Naive thymus-derived CD4-positive, alpha-beta T cell (primary cell): ENCODE results near the gene NEUROG2. TPM values are rescaled to one million over a fixed set of nuclear protein-coding genes. Genes with fewer than 3 reads are reported as not detected.
A peak's percentile ranks its signal among the peaks of the same experiment; 100 is the strongest.

Source experiments
- ATAC-seq: fragments of 150-1000 bp; cut with Tn5 transposase; 2 replicates; pipeline ENCODE4 v1.10.0; 2021; ENCODE audit warnings: mild to moderate bottlenecking, moderate library complexity
- CTCF ChIA-PET: fragments of 350-600 bp; sonication (Branson Sonifier 250); formaldehyde crosslinking; loops from one replicate; lab custom pipeline; 2021; ENCODE audit warnings: antibody characterized with exemption; lab: Charles Lee
- POLR2A ChIA-PET: fragments of 350-600 bp; sonication (Branson Sonifier 250); formaldehyde crosslinking; loops from one replicate; lab custom pipeline; 2021; ENCODE audit warnings: antibody characterized with exemption, inconsistent platforms; lab: Charles Lee
- DNase-seq, 9 donors: peaks; one replicate each; pipeline versions ENCODE4 v3.0.0 to v3.0.0-alpha.2; 2020 to 2022; ENCODE audit warnings: mixed read lengths in 1 of 9
- H3K27ac ChIP-seq: one replicate; pipeline ENCODE4 v1.7.0; 2013; ENCODE audit warnings: mild to moderate bottlenecking, low read depth, low read length, moderate library complexity
- H3K27me3 ChIP-seq, 2 donors: one replicate each; pipeline ENCODE4 v1.7.0; 2013; ENCODE audit warnings: low read length in 2 of 2, mild to moderate bottlenecking in 2 of 2, moderate library complexity in 2 of 2; ENCODE audit not compliant: control insufficient read depth in 2 of 2, insufficient read depth in 2 of 2
- H3K36me3 ChIP-seq, 3 experiments: 1 replicate in 2 of 3; 2 replicates in 1 of 3; pipeline ENCODE4 v1.7.0; 2013; ENCODE audit warnings: low read length in 3 of 3, mild to moderate bottlenecking in 3 of 3, moderate library complexity in 1 of 3; ENCODE audit not compliant: insufficient read depth in 3 of 3, control insufficient read depth in 2 of 3
- H3K4me1 ChIP-seq, 2 donors: one replicate each; pipeline ENCODE4 v1.7.0; 2013; ENCODE audit warnings: low read length in 2 of 2, mild to moderate bottlenecking in 2 of 2, moderate library complexity in 1 of 2; ENCODE audit not compliant: control insufficient read depth in 2 of 2, insufficient read depth in 2 of 2
- H3K4me3 ChIP-seq: 2 replicates; pipeline ENCODE4 v1.7.0; 2013; ENCODE audit warnings: mild to moderate bottlenecking, low read length
- H3K9me3 ChIP-seq, 3 experiments: 1 replicate in 2 of 3; 2 replicates in 1 of 3; pipeline ENCODE4 v1.7.0; 2013; ENCODE audit warnings: low read length in 3 of 3; ENCODE audit not compliant: control insufficient read depth in 2 of 3
- H3K27ac Mint-ChIP-seq, 9 donors: one replicate each; pipeline ENCODE4 v1.8.0; 2020 to 2022; ENCODE audit warnings: mixed read lengths in 9 of 9, mild to moderate bottlenecking in 8 of 9, moderate library complexity in 5 of 9, inconsistent platforms in 2 of 9
- H3K27me3 Mint-ChIP-seq, 5 donors: one replicate each; pipeline ENCODE4 v1.8.0; 2021 to 2022; ENCODE audit warnings: mixed read lengths in 5 of 5, mild to moderate bottlenecking in 1 of 5
- H3K36me3 Mint-ChIP-seq, 5 donors: one replicate each; pipeline ENCODE4 v1.8.0; 2020 to 2022; ENCODE audit warnings: mixed read lengths in 5 of 5, mild to moderate bottlenecking in 3 of 5, inconsistent platforms in 1 of 5
- H3K4me1 Mint-ChIP-seq, 7 donors: one replicate each; pipeline ENCODE4 v1.8.0; 2020 to 2022; ENCODE audit warnings: mixed read lengths in 7 of 7, mild to moderate bottlenecking in 3 of 7, inconsistent platforms in 1 of 7
- H3K4me3 Mint-ChIP-seq, 10 donors: one replicate each; pipeline ENCODE4 v1.8.0; 2020 to 2022; ENCODE audit warnings: mild to moderate bottlenecking in 10 of 10, mixed read lengths in 10 of 10, moderate library complexity in 6 of 10, inconsistent platforms in 2 of 10
- H3K9me3 Mint-ChIP-seq, 11 donors: one replicate each; pipeline ENCODE4 v1.8.0; 2020 to 2022; ENCODE audit warnings: mixed read lengths in 11 of 11, mild to moderate bottlenecking in 4 of 11, inconsistent platforms in 1 of 11, moderate library complexity in 1 of 11
- intact Hi-C, 2 donors: fragments of 100-400 bp; cut with micrococcal nuclease; formaldehyde crosslinking; loops; one replicate each; pipeline ENCODE4 v1.15.1; 2023
- polyA plus RNA-seq, 2 donors: library from polyadenylated mRNA; unstranded; fragments of 300-500 nt; fragmentation: Illumina TruSeq; gene quantifications; one replicate each; pipeline ENCODE4 v1.2.3, GENCODE V29; 2021
- total RNA-seq, 6 experiments: library from RNA in 5 of 6; stranded (reverse) in 5 of 6; gene quantifications; 1 replicate in 5 of 6; 2 replicates in 1 of 6; pipeline ENCODE4 v1.2.3 and lab custom pipeline; 2021 to 2026

The NEUROG2 gene
- total and polyA plus RNA-seq, 7 experiments from 2014 or later, result 0.10 TPM; not detected in 6

DNA sequence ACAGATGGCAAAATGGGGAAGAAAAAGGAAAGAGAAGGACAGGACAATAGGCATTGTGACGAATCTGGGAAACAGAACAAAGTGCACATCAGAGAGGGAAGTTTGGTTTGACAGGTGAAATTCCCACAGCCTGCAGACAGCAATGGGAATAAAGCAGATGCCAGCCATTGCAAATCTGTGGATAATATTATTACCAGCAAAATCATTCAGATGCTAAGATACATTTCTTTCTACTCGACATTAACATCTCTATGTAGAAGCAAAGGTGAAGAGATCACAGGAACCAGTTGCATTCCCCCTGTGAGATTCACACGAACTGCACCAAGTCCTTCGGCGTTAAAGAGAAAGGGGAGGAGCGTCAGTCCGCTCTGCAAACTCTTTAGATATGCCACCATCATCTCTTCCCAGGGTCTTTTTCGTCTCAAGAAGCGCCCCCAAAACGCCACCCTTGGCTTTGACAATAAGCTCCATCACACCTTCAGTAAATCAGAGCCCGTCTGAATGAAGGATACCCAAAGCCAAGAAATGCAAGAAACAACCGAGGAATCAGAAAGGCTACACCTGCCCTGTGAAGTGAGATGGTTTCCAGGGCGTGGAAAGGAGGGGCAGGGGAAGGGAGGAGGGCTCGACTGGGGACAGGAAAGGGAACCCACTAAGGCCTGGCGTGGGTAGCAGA lies 1.9 kb downstream of the NEUROG2 start:
- POLR2A ChIA-PET, result no interaction called here
- peaks cover 17 to 50% of the 10 kb centered on the region in 2 donors for H3K4me1 ChIP-seq
- peak in 1 of 9 donors; percentile 25 for DNase-seq
- peak overlapping the region in 1 of 9 donors; percentile 53 for H3K27ac Mint-ChIP-seq
- H3K36me3 Mint-ChIP-seq, result peaks cover 0 to 6% (median 2%) of the 10 kb centered on the region in 5 donors
- H3K9me3 Mint-ChIP-seq, result peaks cover 0 to 33% (median 17%) of the 10 kb centered on the region in 11 donors
- no peak for ATAC-seq
- no peak overlapping the region for H3K4me3 ChIP-seq
- peak overlapping the region; percentile 64 to 99 (median 87) for H3K4me3 Mint-ChIP-seq
- CTCF ChIA-PET, result no interaction called here
- H3K4me1 Mint-ChIP-seq, result peaks cover 42 to 70% (median 64%) of the 10 kb centered on the region in 7 donors
- H3K27me3 ChIP-seq, result peaks cover 12 to 69% of the 10 kb centered on the region in 2 donors
- H3K36me3 ChIP-seq, result no peaks in the 10 kb centered on the region
- H3K27me3 Mint-ChIP-seq, result peaks cover 90 to 97% (median 91%) of the 10 kb centered on the region in 5 donors
- H3K9me3 ChIP-seq, result no peaks in the 10 kb centered on the region
- intact Hi-C loops, result loop anchor here (2.0 kb wide), 2 partner anchors 123 to 367 kb away; partner anchors contain the start of genes LARP7 (in 1 of the 2) and ZGRF1 (in 1 of the 2)
- H3K27ac ChIP-seq, result no peak overlapping the region

- DNase-seq (no peak), ATAC-seq (no peak)
- ChIA-PET CTCF (no interaction called here), POLR2A (no interaction called here)
- Mint-ChIP-seq H3K27ac (peak overlapping the region in 1 of 9 donors; percentile 2), H3K27me3 (peaks cover 86 to 94% (median 87%) of the 10 kb centered on the region in 5 donors), H3K4me1 (peaks cover 34 to 59% (median 54%) of the 10 kb centered on the region in 7 donors), H3K36me3 (peaks cover 0 to 6% (median 0%) of the 10 kb centered on the region in 5 donors), H3K9me3 (peaks cover 0 to 26% (median 16%) of the 10 kb centered on the region in 11 donors), H3K4me3 (peak overlapping the region in 7 of 10 donors; percentile 0 to 83 (median 56))
- H3K36me3 ChIP-seq, result no peaks in the 10 kb centered on the region
- no peak overlapping the region for H3K27ac ChIP-seq
- H3K4me1 ChIP-seq, result peaks cover 10 to 39% of the 10 kb centered on the region in 2 donors
- intact Hi-C loops, result loop anchor here in 1 of 2 donors (1.0 kb wide), 1 partner anchor 225 kb away; no protein-coding TSS in a partner anchor
- H3K4me3 ChIP-seq, result no peak overlapping the region
- peaks cover 10 to 58% of the 10 kb centered on the region in 2 donors for H3K27me3 ChIP-seq
- no peaks in the 10 kb centered on the region for H3K9me3 ChIP-seq
Measured at GRCh38 chr4:112511803-112512118, 4.2 kb downstream of the NEUROG2 start.

DNA sequence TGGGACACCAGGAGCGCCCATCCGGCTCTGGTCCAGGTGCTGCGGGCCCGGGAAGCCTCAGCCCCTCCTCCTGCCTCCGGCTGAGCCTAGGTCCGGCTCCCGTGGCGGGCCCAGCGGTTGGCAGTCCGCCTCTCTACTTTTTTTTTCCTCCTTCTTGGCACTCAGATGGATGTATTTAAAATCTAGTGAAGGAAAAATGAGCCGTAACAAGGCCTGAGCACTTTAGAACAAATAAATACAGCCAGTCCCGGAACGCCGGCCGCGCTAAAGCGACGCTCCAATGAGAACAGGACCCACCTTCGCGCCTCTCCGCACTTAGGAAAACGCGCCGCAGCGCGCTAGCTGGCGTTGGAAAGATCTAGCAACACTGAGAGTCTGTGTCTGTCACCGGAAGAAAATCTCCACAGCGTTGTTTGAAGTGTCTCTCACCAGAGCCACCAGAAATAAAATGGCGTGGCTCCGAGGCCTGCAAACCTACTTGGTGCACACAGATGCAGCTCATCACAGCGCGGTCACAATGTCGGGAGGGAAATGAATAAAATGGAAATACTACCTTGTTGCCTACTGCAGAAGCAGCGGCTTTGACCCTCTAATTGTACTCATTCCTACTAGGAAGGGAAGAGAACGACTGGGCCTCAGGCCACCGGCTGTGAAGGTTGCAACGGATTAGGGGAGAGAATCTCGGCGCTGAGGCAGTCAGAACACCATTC lies 4.7 kb downstream of the NEUROG2 start:
- Histone ChIP-seq H3K36me3 (no peaks in the 10 kb centered on the region), H3K9me3 (no peaks in the 10 kb centered on the region), H3K27ac (no peak overlapping the region), H3K4me3 (no peak overlapping the region), H3K4me1 (peaks cover 10 to 33% of the 10 kb centered on the region in 2 donors), H3K27me3 (peaks cover 10 to 58% of the 10 kb centered on the region in 2 donors)
- H3K36me3 Mint-ChIP-seq, result peaks cover 0 to 6% (median 0%) of the 10 kb centered on the region in 5 donors
- peaks cover 88 to 94% (median 89%) of the 10 kb centered on the region in 5 donors for H3K27me3 Mint-ChIP-seq
- H3K27ac Mint-ChIP-seq, result peak overlapping the region in 2 of 9 donors; percentile 2 to 50
- H3K9me3 Mint-ChIP-seq, result peaks cover 0 to 26% (median 16%) of the 10 kb centered on the region in 11 donors
- intact Hi-C loops, result loop anchor here in 1 of 2 donors (1.0 kb wide), 1 partner anchor 225 kb away; no protein-coding TSS in a partner anchor
- H3K4me3 Mint-ChIP-seq, result peak overlapping the region; percentile 48 to 83 (median 66)
- POLR2A ChIA-PET, result interaction anchor here (1.4 kb wide), 1 partner anchor 10 kb away, joined by 3 read pairs; no protein-coding TSS in a partner anchor
- H3K4me1 Mint-ChIP-seq, result peaks cover 29 to 56% (median 51%) of the 10 kb centered on the region in 7 donors
- CTCF ChIA-PET, result interaction anchor here (0.6 to 1.4 kb wide), 2 partner anchors 9 to 11 kb away, joined by 3 read pairs; no protein-coding TSS in a partner anchor
- DNase-seq (no peak), ATAC-seq (no peak)

GRCh38 chr4:112510291-112511092 lies 5.5 kb downstream of the NEUROG2 start:
- DNase-seq, result no peak
- ChIA-PET CTCF (interaction anchor here (0.6 to 1.4 kb wide), 2 partner anchors 8 to 12 kb away, joined by 3 read pairs; no protein-coding TSS in a partner anchor), POLR2A (interaction anchor here (1.4 kb wide), 1 partner anchor 11 kb away, joined by 3 read pairs; no protein-coding TSS in a partner anchor)
- no peaks in the 10 kb centered on the region for H3K9me3 ChIP-seq
- H3K27ac ChIP-seq, result no peak overlapping the region
- Mint-ChIP-seq H3K9me3 (peaks cover 0 to 26% (median 16%) of the 10 kb centered on the region in 11 donors), H3K4me3 (peak overlapping the region; percentile 24 to 83 (median 65)), H3K27me3 (peaks cover 89 to 97% (median 91%) of the 10 kb centered on the region in 5 donors), H3K4me1 (peaks cover 26 to 50% (median 46%) of the 10 kb centered on the region in 7 donors), H3K36me3 (peaks cover 0 to 6% (median 0%) of the 10 kb centered on the region in 5 donors), H3K27ac (peak overlapping the region in 1 of 9 donors; percentile 74)
- no peaks in the 10 kb centered on the region for H3K36me3 ChIP-seq
- H3K4me1 ChIP-seq, result peaks cover 10 to 32% of the 10 kb centered on the region in 2 donors
- H3K27me3 ChIP-seq, result peaks cover 10 to 58% of the 10 kb centered on the region in 2 donors
- peak; percentile 30 for ATAC-seq
- peak overlapping the region; percentile 21 for H3K4me3 ChIP-seq
- intact Hi-C loops, result loop anchor here in 1 of 2 donors (1.0 kb wide), 1 partner anchor 224 kb away; no protein-coding TSS in a partner anchor

DNA sequence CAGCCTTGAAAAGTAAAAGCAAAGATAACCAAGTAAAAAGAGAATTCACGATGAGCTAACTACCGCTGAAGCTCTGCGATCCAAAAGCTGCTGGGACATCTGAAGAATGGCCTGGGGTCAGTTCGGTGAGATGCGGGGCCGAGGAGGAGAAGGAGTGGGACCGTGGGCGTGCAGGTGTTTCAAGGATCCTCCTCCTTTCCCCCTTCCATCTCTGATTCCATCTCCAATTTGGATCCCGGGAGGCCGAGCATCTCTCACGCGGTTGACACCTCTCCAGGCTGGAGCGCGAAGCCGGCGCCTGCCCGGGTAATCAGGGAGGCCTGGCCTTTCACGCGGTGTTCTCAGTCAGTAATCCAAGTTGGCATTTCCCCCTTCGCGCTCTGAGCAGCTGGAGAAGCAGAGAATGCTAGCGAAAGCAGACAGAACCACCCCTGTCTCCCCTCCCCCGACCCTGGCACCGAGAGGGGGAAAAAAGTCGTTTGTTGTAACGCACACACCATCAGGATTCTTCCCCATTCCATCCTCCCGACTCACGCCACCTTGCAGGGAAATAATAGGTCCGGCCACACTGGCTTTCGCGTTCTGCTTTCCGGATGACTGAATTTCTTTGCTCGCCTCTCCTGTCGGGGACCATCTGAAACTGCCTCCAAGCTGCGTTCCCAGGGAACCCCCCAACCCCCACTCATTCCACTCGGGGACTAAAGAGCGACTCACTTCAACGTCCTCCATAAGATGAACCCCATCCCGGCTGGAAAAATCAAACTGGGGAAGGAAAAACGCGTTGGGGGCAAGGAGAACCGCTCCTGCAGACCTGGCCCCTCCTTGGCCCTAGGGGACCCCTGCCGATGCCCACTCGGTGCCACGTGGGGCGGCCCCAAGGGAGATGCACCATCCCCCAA lies 6.5 kb downstream of the NEUROG2 start:
- ChIA-PET POLR2A (interaction anchor here (1.4 kb wide), 1 partner anchor 12 kb away, joined by 3 read pairs; no protein-coding TSS in a partner anchor), CTCF (interaction anchor here (1.4 kb wide), 1 partner anchor 13 kb away, joined by 3 read pairs; no protein-coding TSS in a partner anchor)
- H3K36me3 Mint-ChIP-seq, result peaks cover 0 to 6% (median 0%) of the 10 kb centered on the region in 5 donors
- no peaks in the 10 kb centered on the region for H3K9me3 ChIP-seq
- ATAC-seq (no peak), DNase-seq (no peak)
- no peak overlapping the region for H3K4me3 ChIP-seq
- H3K9me3 Mint-ChIP-seq, result peaks cover 0 to 24% (median 15%) of the 10 kb centered on the region in 11 donors
- H3K4me1 Mint-ChIP-seq, result peaks cover 23 to 43% (median 38%) of the 10 kb centered on the region in 7 donors
- intact Hi-C loops, result loop anchor here in 1 of 2 donors (2.0 kb wide), 1 partner anchor 13 kb away; no protein-coding TSS in a partner anchor
- H3K4me1 ChIP-seq, result peaks cover 9 to 27% of the 10 kb centered on the region in 2 donors
- peak overlapping the region in 1 of 9 donors; percentile 56 for H3K27ac Mint-ChIP-seq
- no peak overlapping the region for H3K27ac ChIP-seq
- peaks cover 10 to 55% of the 10 kb centered on the region in 2 donors for H3K27me3 ChIP-seq
- peaks cover 85 to 95% (median 89%) of the 10 kb centered on the region in 5 donors for H3K27me3 Mint-ChIP-seq
- H3K4me3 Mint-ChIP-seq, result peak overlapping the region; percentile 54 to 85 (median 68)
- no peaks in the 10 kb centered on the region for H3K36me3 ChIP-seq
